ENCODE results near the gene MRPL55. TPM values are rescaled to one million over a fixed set of nuclear protein-coding genes. Genes with fewer than 3 reads are reported as not detected.

Gene MRPL55
- total RNA-seq, 2 experiments from 2014 or later: 75.0 to 82.4 TPM

- Mint-ChIP-seq H3K27me3 (peaks cover 8% of the 10 kb centered on the region), H3K4me1 (peaks cover 2% of the 10 kb centered on the region)
These were observed 38.9 kb downstream of the MRPL55 start for GRCh38 chr1:228070173-228070572.

GRCh38 chr1:228068359-228068758 is 40.7 kb downstream of the MRPL55 start:
- Mint-ChIP-seq H3K36me3 (no peaks in the 10 kb centered on the region), H3K27ac (no peak overlapping the region), H3K4me3 (no peak overlapping the region), H3K4me1 (no peaks in the 10 kb centered on the region), H3K27me3 (peaks cover 8% of the 10 kb centered on the region), H3K9me3 (no peaks in the 10 kb centered on the region)
- DNase-seq: no peak

More at GRCh38 chr1:228070173-228070572, 38.9 kb downstream of the MRPL55 start:
- Mint-ChIP-seq H3K9me3 (no peaks in the 10 kb centered on the region), H3K27ac (no peak overlapping the region), H3K4me3 (no peak overlapping the region), H3K36me3 (no peaks in the 10 kb centered on the region)
- DNase-seq: no peak

- no peak for DNase-seq
These were observed 42.0 kb downstream of the MRPL55 start for GRCh38 chr1:228066891-228067654.

GRCh38 chr1:228066416-228066815 is 42.7 kb downstream of the MRPL55 start:
- Mint-ChIP-seq H3K27ac (no peak overlapping the region), H3K9me3 (no peaks in the 10 kb centered on the region), H3K4me3 (no peak overlapping the region), H3K27me3 (peaks cover 12% of the 10 kb centered on the region), H3K4me1 (no peaks in the 10 kb centered on the region), H3K36me3 (no peaks in the 10 kb centered on the region)
- DNase-seq: no peak

More at GRCh38 chr1:228066891-228067654, 42.0 kb downstream of the MRPL55 start:
- no peaks in the 10 kb centered on the region for H3K36me3 Mint-ChIP-seq
- H3K27ac Mint-ChIP-seq: no peak overlapping the region
- no peaks in the 10 kb centered on the region for H3K9me3 Mint-ChIP-seq
- no peaks in the 10 kb centered on the region for H3K4me1 Mint-ChIP-seq
- peaks cover 12% of the 10 kb centered on the region for H3K27me3 Mint-ChIP-seq
- H3K4me3 Mint-ChIP-seq: no peak overlapping the region

GRCh38 chr1:228065543-228066347 is 43.4 kb downstream of the MRPL55 start:
- H3K27me3 Mint-ChIP-seq: peaks cover 19% of the 10 kb centered on the region
- H3K4me3 Mint-ChIP-seq: no peak overlapping the region
- peaks cover 3% of the 10 kb centered on the region for H3K4me1 Mint-ChIP-seq
- H3K36me3 Mint-ChIP-seq: no peaks in the 10 kb centered on the region
- DNase-seq: no peak
- no peak overlapping the region for H3K27ac Mint-ChIP-seq
- H3K9me3 Mint-ChIP-seq: no peaks in the 10 kb centered on the region

- Mint-ChIP-seq H3K27ac (no peak overlapping the region), H3K9me3 (no peaks in the 10 kb centered on the region), H3K4me3 (no peak overlapping the region), H3K4me1 (peaks cover 5% of the 10 kb centered on the region), H3K36me3 (no peaks in the 10 kb centered on the region), H3K27me3 (peaks cover 26% of the 10 kb centered on the region)
- no peak for DNase-seq
These were observed 44.2 kb downstream of the MRPL55 start for GRCh38 chr1:228064741-228065542.

- H3K36me3 Mint-ChIP-seq: no peaks in the 10 kb centered on the region
- H3K27ac Mint-ChIP-seq: no peak overlapping the region
- peaks cover 8% of the 10 kb centered on the region for H3K4me1 Mint-ChIP-seq
- DNase-seq: no peak
- no peak overlapping the region for H3K4me3 Mint-ChIP-seq
- H3K27me3 Mint-ChIP-seq: peaks cover 31% of the 10 kb centered on the region
- H3K9me3 Mint-ChIP-seq: no peaks in the 10 kb centered on the region
These were observed 44.8 kb downstream of the MRPL55 start for GRCh38 chr1:228064296-228064695.

GRCh38 chr1:228063251-228064191 is 45.6 kb downstream of the MRPL55 start:
- H3K27ac Mint-ChIP-seq: no peak overlapping the region
- H3K27me3 Mint-ChIP-seq: peaks cover 38% of the 10 kb centered on the region
- DNase-seq: no peak
- no peaks in the 10 kb centered on the region for H3K36me3 Mint-ChIP-seq
- H3K9me3 Mint-ChIP-seq: no peaks in the 10 kb centered on the region
- H3K4me1 Mint-ChIP-seq: peaks cover 8% of the 10 kb centered on the region
- no peak overlapping the region for H3K4me3 Mint-ChIP-seq

GRCh38 chr1:228062812-228063211 is 46.3 kb downstream of the MRPL55 start:
- H3K4me1 Mint-ChIP-seq: peaks cover 10% of the 10 kb centered on the region
- H3K27me3 Mint-ChIP-seq: peaks cover 45% of the 10 kb centered on the region
- no peak overlapping the region for H3K27ac Mint-ChIP-seq
- no peak overlapping the region for H3K4me3 Mint-ChIP-seq
- no peak for DNase-seq
- no peaks in the 10 kb centered on the region for H3K9me3 Mint-ChIP-seq
- no peaks in the 10 kb centered on the region for H3K36me3 Mint-ChIP-seq

GRCh38 chr1:228062085-228062791 is 46.9 kb downstream of the MRPL55 start:
- H3K4me3 Mint-ChIP-seq: no peak overlapping the region
- no peaks in the 10 kb centered on the region for H3K36me3 Mint-ChIP-seq
- peaks cover 10% of the 10 kb centered on the region for H3K4me1 Mint-ChIP-seq
- H3K27ac Mint-ChIP-seq: no peak overlapping the region
- DNase-seq: no peak
- peaks cover 51% of the 10 kb centered on the region for H3K27me3 Mint-ChIP-seq
- H3K9me3 Mint-ChIP-seq: no peaks in the 10 kb centered on the region

GRCh38 chr1:228061411-228062084 is 47.6 kb downstream of the MRPL55 start:
- no peak overlapping the region for H3K27ac Mint-ChIP-seq
- H3K9me3 Mint-ChIP-seq: no peaks in the 10 kb centered on the region
- H3K4me3 Mint-ChIP-seq: no peak overlapping the region
- no peaks in the 10 kb centered on the region for H3K36me3 Mint-ChIP-seq
- no peak for DNase-seq
- H3K27me3 Mint-ChIP-seq: peaks cover 54% of the 10 kb centered on the region
- H3K4me1 Mint-ChIP-seq: peaks cover 10% of the 10 kb centered on the region

GRCh38 chr1:228060458-228061190 is 48.5 kb downstream of the MRPL55 start:
- Mint-ChIP-seq H3K36me3 (no peaks in the 10 kb centered on the region), H3K27ac (no peak overlapping the region), H3K4me1 (peaks cover 10% of the 10 kb centered on the region), H3K9me3 (no peaks in the 10 kb centered on the region), H3K27me3 (peaks cover 59% of the 10 kb centered on the region), H3K4me3 (peak overlapping the region; percentile 45)
- DNase-seq: no peak

All from activated naive CD8-positive, alpha-beta T cell treated with anti-CD3 and anti-CD28 coated beads for 36 hours (primary cell).